22Rv1 (cell line): Measurements from ENCODE around the gene IL17B.

Experiments
- H3K27ac ChIP-seq: fragments of 450-650 bp; 2 replicates; pipeline ENCODE4 v1.5.1; 2017
- CTCF ChIP-seq: fragments of 450-650 bp; IDR thresholded peaks from 2 replicates; pipeline ENCODE4 v1.5.1; 2017; ENCODE audit warnings: mild to moderate bottlenecking
- ZFX ChIP-seq: fragments of 450-650 bp; IDR thresholded peaks from 2 replicates; pipeline ENCODE4 v1.6.1; 2017; ENCODE audit warnings: antibody characterized with exemption, borderline replicate concordance

IL17B gene

GRCh38 chr5:149337736-149338135 lies 41.4 kb downstream of the IL17B start:
- H3K27ac ChIP-seq = no peak overlapping the region
- no peak for TF ChIP-seq CTCF
- TF ChIP-seq ZFX = no peak

GRCh38 chr5:149333711-149334443 lies 45.2 kb downstream of the IL17B start:
- no peak overlapping the region for H3K27ac ChIP-seq
- TF ChIP-seq ZFX = no peak
- TF ChIP-seq CTCF = no peak

GRCh38 chr5:149328177-149328576 lies 50.9 kb downstream of the IL17B start:
- no peak overlapping the region for H3K27ac ChIP-seq
- no peak for TF ChIP-seq ZFX
- no peak for TF ChIP-seq CTCF

GRCh38 chr5:149326611-149327010 lies 52.5 kb downstream of the IL17B start:
- TF ChIP-seq ZFX (no peak), CTCF (no peak)
- no peak overlapping the region for H3K27ac ChIP-seq

GRCh38 chr5:149325894-149326293 lies 53.2 kb downstream of the IL17B start:
- TF ChIP-seq CTCF (no peak), ZFX (no peak)
- H3K27ac ChIP-seq = no peak overlapping the region

GRCh38 chr5:149325166-149325735 lies 53.8 kb downstream of the IL17B start:
- TF ChIP-seq ZFX = no peak
- TF ChIP-seq CTCF = no peak

GRCh38 chr5:149324641-149325040 lies 54.5 kb downstream of the IL17B start:
- H3K27ac ChIP-seq = no peak overlapping the region
- no peak for TF ChIP-seq CTCF
- no peak for TF ChIP-seq ZFX

More at GRCh38 chr5:149325166-149325735, 53.8 kb downstream of the IL17B start:
- H3K27ac ChIP-seq = no peak overlapping the region
